GM12878 (cell line): ENCODE measurements around the gene SORCS2.

ENCODE experiments used
- BMI1 ChIP-seq: fragments of 450-650 bp; IDR thresholded peaks from 2 replicates; pipeline ENCODE4 v1.6.1; 2016; ENCODE audit warnings: mild to moderate bottlenecking, moderate library complexity, borderline replicate concordance
- CEBPB ChIP-seq, 2 experiments: fragments of 150-350 bp in 1 of 2; IDR thresholded peaks; 2 replicates each; pipeline ENCODE4 v1.6.1; 2012 to 2014; ENCODE audit warnings: low read depth in 2 of 2, low read length in 2 of 2, borderline replicate concordance in 1 of 2, inconsistent platforms in 1 of 2
- CHD1 ChIP-seq: IDR thresholded peaks from 2 replicates; pipeline ENCODE4 v1.6.1; 2012; ENCODE audit warnings: low read depth, low read length, improper control_type of control experiment
- EZH2 ChIP-seq: IDR thresholded peaks from 2 replicates; pipeline ENCODE4 v1.6.1; 2012; ENCODE audit warnings: low read depth, mild to moderate bottlenecking, control low read depth, inconsistent platforms, low read length, borderline replicate concordance; ENCODE audit not compliant: control insufficient read depth
- FOXK2 ChIP-seq: fragments of 450-650 bp; IDR thresholded peaks from 2 replicates; pipeline ENCODE4 v1.6.1; 2017; ENCODE audit warnings: mild to moderate bottlenecking, moderate library complexity
- MAX ChIP-seq: IDR thresholded peaks from 2 replicates; pipeline ENCODE4 v1.6.1; 2012; ENCODE audit warnings: low read depth, low read length, improper control_type of control experiment
- NR2C2 ChIP-seq: IDR thresholded peaks from 2 replicates; pipeline ENCODE4 v1.6.1; 2011; ENCODE audit warnings: borderline replicate concordance, low read depth; ENCODE audit not compliant: control insufficient read depth, insufficient read length
- SRF ChIP-seq, 2 experiments: IDR thresholded peaks; 2 replicates each; pipeline ENCODE4 v1.6.1; 2011; ENCODE audit warnings: low read depth in 2 of 2, low read length in 2 of 2, mild to moderate bottlenecking in 1 of 2, moderate library complexity in 1 of 2
- TAF1 ChIP-seq: IDR thresholded peaks from 2 replicates; pipeline ENCODE4 v1.6.1; 2011; ENCODE audit warnings: mild to moderate bottlenecking, low read depth, low read length, borderline replicate concordance
- YBX1 ChIP-seq: fragments of 450-650 bp; IDR thresholded peaks from 2 replicates; pipeline ENCODE4 v1.6.1; 2016; ENCODE audit warnings: antibody characterized with exemption
- YY1 ChIP-seq: IDR thresholded peaks from 2 replicates; pipeline ENCODE4 v1.6.1; 2011; ENCODE audit warnings: low read depth, mild to moderate bottlenecking, low read length
- TF ChIP-seq, protein P1 (sequence below): IDR thresholded peaks from 2 replicates; pipeline ENCODE4 v1.6.1; 2011; ENCODE audit warnings: mild to moderate bottlenecking, low read depth, low read length, moderate library complexity; ENCODE audit not compliant: insufficient replicate concordance
- TF ChIP-seq, protein P2 (sequence below), 3 experiments: IDR thresholded peaks in 2 of 3; conservative IDR thresholded peaks in 1 of 3; 2 replicates each; pipeline ENCODE4 v1.5.1; 2011; ENCODE audit warnings: low read depth in 3 of 3, low read length in 3 of 3, mild to moderate bottlenecking in 3 of 3, control low read depth in 2 of 3, moderate library complexity in 2 of 3, inconsistent platforms in 1 of 3, mixed read lengths in 1 of 3; ENCODE audit not compliant: control insufficient read depth in 2 of 3, insufficient read depth in 1 of 3; ENCODE audit errors: extremely low read depth in 1 of 3

GRCh38 chr4:7360806-7361205, 168.5 kb downstream of the SORCS2 start:
- TF ChIP-seq EZH2 (no peak), NR2C2 (no peak), YBX1 (no peak), CHD1 (no peak), MAX (no peak), FOXK2 (no peak), BMI1 (no peak), TAF1 (no peak), CEBPB (IDR thresholded peaks at IDR 0.05; ENCODE audit: borderline replicate concordance in 1 of 2, low read depth in 2 of 2, low read length in 2 of 2) (no peak), YY1 (no peak), SRF (IDR thresholded peaks at IDR 0.05; ENCODE audit: low read depth in 2 of 2, low read length in 2 of 2) (no peak)
- TF ChIP-seq, protein P1, sequence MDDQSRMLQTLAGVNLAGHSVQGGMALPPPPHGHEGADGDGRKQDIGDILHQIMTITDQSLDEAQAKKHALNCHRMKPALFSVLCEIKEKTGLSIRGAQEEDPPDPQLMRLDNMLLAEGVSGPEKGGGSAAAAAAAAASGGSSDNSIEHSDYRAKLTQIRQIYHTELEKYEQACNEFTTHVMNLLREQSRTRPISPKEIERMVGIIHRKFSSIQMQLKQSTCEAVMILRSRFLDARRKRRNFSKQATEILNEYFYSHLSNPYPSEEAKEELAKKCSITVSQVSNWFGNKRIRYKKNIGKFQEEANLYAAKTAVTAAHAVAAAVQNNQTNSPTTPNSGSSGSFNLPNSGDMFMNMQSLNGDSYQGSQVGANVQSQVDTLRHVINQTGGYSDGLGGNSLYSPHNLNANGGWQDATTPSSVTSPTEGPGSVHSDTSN, result no peak
- TF ChIP-seq, protein P2, sequence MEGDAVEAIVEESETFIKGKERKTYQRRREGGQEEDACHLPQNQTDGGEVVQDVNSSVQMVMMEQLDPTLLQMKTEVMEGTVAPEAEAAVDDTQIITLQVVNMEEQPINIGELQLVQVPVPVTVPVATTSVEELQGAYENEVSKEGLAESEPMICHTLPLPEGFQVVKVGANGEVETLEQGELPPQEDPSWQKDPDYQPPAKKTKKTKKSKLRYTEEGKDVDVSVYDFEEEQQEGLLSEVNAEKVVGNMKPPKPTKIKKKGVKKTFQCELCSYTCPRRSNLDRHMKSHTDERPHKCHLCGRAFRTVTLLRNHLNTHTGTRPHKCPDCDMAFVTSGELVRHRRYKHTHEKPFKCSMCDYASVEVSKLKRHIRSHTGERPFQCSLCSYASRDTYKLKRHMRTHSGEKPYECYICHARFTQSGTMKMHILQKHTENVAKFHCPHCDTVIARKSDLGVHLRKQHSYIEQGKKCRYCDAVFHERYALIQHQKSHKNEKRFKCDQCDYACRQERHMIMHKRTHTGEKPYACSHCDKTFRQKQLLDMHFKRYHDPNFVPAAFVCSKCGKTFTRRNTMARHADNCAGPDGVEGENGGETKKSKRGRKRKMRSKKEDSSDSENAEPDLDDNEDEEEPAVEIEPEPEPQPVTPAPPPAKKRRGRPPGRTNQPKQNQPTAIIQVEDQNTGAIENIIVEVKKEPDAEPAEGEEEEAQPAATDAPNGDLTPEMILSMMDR (IDR thresholded peaks at IDR 0.05 in 2 of 3, conservative IDR thresholded peaks at IDR 0.05 in 1 of 3; ENCODE audit: control insufficient read depth in 2 of 3, extremely low read depth in 1 of 3, insufficient read depth in 1 of 3, low read depth in 3 of 3, low read length in 3 of 3), result no peak
